T47D (cell line): Measurements from ENCODE around the gene SPPL2B.
"Not testable (repeated sequence)": the region's sequence is repeated elsewhere in the genome, so short reads cannot be mapped to it uniquely, and the experiment has no call there.

Experiments
- DNase-seq, 2 experiments: peaks; one replicate each; pipeline versions ENCODE4 v3.0.0 to v3.0.0-alpha.2; 2011 to 2012; ENCODE audit warnings: low read depth in 1 of 2, low spot score in 1 of 2
- JUND ChIP-seq: IDR thresholded peaks from 2 replicates; pipeline ENCODE4 v1.6.1; 2012; ENCODE audit warnings: low read depth
- in situ Hi-C: cut with HindIII; loops from 2 replicates; pipeline ENCODE4 v1.10.0; 2016; ENCODE audit warnings: low sequenced_read_pairs, low pct_unique_long_range_greater_than_20kb

Gene SPPL2B, protein sequence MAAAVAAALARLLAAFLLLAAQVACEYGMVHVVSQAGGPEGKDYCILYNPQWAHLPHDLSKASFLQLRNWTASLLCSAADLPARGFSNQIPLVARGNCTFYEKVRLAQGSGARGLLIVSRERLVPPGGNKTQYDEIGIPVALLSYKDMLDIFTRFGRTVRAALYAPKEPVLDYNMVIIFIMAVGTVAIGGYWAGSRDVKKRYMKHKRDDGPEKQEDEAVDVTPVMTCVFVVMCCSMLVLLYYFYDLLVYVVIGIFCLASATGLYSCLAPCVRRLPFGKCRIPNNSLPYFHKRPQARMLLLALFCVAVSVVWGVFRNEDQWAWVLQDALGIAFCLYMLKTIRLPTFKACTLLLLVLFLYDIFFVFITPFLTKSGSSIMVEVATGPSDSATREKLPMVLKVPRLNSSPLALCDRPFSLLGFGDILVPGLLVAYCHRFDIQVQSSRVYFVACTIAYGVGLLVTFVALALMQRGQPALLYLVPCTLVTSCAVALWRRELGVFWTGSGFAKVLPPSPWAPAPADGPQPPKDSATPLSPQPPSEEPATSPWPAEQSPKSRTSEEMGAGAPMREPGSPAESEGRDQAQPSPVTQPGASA

DNA sequence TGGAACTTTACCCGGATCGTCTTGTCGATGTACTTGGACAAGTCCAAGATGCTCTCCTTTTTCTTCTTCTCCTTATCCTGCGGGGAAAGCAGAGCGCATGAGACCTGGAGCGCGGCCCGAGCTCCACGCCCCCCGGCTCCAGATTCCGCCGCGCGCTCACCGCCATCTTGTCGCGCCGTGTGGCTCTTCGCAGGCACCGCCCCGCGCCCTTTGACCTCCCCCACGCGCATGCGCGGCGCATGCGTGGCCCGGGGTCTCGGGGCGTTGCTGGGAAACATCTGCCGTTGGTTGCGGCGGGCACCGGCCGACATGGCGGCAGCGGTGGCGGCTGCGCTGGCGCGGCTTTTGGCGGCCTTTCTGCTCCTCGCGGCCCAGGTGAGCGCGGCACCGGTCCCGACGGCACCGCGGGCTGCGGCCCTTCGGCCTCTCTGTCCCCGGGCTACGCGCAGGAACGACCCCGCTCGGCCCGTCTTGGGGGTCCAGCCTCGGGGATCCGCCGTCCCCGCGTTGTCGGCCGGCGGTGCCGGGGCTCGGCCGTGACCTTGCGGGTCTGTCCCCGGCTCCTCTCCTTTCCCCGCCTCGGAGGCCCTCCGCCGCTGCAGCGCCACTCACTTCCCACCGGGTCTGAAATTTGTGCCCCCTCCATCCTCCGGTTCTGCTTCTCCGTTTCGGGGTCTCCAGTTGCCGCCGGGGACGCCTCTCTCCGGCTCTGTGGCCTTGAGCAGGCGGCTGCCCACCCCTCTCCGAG is at the start of gene SPPL2B, which contains the start of gene LSM7:
Gene SPPL2B (plus strand): TSS at position 284 of the 748 bp plus-strand sequence. CDS start 26 bp downstream, at position 310.
Gene LSM7 (minus strand): TSS at position 186 of the 748 bp plus-strand sequence. CDS start 20 bp downstream, at position 166.
- in situ Hi-C loops, result no loop called here
- no peak for TF ChIP-seq JUND
- DNase-seq, result peak; percentile 87 to 94

DNA sequence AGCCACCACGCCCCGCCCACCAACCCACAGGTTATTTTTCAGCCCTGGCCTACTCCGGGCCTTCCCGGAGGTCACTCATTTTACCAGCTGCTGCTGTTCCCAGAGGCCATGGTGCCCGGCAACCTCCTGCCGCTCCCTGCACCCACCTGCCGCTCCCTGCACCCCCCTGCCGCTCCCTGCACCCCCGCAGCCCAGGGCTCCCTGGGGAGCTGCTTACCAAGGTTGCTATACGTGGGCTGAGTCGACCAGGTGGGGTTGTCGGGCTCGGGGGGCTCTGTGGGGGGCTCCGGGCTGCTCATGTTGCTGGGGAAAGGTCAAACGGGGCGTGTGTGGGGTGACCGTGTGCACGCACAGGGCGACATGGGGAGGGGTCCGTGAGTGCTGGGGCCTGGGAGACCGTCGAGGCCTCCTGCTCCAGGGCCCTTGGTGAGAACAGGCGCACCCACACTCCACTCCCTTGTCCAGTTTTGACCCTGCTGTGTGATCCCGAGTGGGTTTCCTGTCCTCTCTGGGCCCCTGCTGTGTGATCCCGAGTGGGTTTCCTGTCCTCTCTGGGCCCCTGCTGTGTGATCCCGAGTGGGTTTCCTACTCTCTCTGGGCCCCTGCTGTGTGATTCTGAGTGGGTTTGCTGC is 47.7 kb upstream of the SPPL2B start:
- no peak for TF ChIP-seq JUND
- DNase-seq, result no peak
- in situ Hi-C loops, result no loop called here

DNA sequence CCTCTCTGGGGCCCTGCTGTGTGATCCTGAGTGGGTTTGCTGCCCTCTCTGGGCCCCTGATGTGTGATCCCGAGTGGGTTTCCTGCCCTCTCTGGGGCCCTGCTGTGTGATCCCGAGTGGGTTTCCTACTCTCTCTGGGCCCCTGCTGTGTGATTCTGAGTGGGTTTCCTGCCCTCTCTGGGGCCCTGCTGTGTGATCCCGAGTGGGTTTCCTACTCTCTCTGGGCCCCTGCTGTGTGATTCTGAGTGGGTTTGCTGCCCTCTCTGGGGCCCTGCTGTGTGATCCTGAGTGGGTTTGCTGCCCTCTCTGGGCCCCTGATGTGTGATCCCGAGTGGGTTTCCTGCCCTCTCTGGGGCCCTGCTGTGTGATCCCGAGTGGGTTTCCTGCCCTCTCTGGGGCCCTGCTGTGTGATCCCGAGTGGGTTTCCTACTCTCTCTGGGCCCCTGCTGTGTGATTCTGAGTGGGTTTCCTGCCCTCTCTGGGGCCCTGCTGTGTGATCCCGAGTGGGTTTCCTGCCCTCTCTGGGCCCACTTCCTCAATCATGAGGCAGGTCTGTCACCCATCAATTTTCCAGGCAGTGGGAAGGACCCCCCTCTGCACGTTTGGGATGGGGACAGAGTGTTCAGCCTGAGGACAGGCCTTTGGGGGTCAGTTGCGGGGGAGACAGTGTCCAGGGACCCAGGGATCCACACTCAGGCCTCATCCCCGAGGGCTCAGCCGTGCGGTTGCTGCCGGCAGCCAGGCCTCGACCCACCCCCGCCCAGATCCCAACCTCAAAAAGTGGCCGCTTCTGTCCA is 47.0 kb upstream of the SPPL2B start:
- DNase-seq, in situ Hi-C loops: not testable (repeated sequence)

DNA sequence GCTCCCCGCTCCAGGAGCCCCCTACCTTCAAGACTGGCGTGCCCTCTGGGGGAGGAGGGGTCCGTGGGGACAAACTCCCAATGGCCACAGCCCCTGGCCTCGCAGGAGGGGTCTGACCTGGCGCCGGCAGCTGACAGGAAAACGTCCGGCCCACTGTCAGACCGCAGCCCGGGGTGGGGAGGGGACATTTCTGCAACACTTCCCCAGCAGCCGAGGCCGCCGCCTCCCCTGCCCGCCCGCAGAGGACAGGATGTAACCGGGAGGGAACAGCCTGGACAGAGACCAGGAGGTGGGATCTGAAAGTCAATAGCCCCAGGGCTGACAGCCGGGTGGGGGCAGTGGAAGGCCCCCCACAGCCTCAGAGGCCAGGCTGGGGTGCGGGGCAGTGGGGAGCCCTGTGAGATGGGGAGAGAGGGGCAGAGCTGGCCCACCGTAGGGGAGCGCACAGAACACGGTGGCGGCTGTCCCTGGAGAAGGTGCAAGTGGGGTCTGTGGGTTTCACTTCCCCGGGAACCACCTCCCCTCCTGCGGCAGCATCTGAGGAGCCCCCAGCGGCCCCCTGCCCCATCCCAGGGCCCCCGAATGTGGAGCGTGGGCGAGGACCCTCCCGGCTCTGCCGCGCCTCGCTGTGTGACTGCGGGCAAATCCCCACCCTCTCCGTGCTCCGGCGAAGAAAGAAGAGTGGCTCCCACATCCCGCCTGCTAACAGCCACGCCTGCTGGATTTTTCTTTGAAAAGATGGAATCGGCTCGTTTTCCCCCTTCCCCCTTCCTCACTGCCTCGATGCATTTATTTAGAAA is 46.2 kb upstream of the SPPL2B start, which contains the start of gene PEAK3:
Gene PEAK3 (minus strand): TSS at position 114 of the 800 bp plus-strand sequence. CDS start 1,244 bp downstream, outside the sequence.
- TF ChIP-seq JUND, result no peak
- in situ Hi-C loops, result no loop called here
- no peak for DNase-seq

DNA sequence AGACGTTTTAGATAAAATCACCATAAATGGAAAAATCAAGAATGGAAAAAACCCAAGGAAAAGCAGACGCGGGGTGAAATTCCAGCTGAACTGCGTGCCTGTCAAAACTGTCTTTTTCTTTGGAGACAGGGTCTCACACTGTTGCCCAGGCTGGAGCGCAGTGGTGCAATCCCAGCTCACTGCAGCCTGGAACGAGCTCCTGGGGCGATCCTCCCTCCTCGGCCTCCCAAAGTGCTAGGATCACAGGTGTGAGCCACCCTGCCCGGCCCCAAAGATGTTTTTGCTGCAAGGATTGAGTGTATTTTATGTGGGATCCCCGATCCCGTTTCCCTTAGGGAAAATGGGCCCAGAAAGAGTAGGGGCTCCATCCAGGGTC is 45.6 kb upstream of the SPPL2B start:
- TF ChIP-seq JUND, result no peak
- DNase-seq, result no peak
- in situ Hi-C loops, result no loop called here

DNA sequence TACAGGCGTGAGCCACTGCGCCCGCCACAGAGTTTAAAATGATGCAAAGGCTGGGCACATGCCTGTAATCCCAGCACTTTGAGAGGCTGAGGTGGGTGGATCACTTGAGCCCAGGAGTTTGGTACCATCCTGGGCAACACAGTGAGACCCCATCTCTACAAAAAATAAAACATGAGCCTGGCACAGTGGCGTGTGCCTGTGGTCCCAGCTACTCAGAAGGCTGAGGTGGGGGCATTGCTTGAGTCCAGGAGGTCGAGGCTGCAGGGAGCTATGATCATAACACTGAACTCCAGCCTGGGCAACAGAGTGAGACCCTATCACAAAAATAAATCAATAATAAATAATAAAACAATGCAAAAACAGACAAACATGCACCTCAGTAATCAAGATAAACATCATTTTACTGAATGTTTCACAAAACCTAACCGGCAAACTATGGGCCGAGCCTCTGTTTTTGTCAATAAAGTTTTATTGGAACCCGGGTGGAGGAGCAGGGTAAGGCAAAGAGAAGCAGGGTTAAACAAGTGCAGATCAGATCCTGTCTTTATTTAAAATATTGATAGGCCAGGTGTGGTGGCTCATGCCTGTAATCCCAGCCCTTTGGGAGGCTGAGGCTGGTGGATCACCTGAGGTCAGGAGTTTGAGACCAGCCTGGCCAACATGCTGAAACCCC is 44.5 kb upstream of the SPPL2B start:
- in situ Hi-C loops, result no loop called here
- TF ChIP-seq JUND, result no peak
- DNase-seq, result no peak

DNA sequence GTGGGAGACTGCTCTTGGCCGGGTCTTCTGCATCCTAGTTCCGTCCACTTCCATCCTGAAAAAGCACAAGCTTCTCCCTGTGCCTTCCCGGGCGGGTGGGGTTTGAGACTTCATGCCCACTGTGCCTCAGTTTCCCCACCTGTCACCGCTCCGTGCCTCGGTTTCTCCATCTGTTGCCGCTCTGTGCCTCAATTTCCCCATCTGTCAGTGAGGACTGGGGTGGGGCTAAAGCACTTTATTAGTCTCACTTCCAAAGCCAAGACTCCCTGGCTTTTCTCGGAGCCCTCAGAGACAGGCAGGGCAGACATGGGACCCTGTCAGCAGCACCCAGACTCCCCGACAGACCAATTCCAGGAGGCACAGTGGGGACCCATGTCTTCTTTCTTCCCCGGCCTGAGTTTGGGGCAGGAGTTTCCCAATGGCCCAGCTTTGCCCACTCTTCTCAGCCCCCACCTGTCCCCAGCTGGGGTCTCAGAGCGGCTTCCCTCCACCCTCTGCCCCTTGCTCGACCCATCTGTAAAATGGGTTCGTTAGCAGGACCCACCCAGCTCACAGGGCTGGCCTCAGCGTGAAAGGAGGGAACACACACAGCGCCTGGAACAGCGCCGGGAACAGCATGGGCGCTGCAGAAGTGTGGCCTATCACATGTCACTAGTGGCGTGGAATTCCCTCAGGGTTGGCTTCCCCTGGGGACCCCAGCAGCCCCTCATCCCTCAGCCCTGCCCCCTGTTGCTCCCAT is 41.9 kb upstream of the SPPL2B start:
- no peak for DNase-seq
- TF ChIP-seq JUND, result no peak
- in situ Hi-C loops, result no loop called here

DNA sequence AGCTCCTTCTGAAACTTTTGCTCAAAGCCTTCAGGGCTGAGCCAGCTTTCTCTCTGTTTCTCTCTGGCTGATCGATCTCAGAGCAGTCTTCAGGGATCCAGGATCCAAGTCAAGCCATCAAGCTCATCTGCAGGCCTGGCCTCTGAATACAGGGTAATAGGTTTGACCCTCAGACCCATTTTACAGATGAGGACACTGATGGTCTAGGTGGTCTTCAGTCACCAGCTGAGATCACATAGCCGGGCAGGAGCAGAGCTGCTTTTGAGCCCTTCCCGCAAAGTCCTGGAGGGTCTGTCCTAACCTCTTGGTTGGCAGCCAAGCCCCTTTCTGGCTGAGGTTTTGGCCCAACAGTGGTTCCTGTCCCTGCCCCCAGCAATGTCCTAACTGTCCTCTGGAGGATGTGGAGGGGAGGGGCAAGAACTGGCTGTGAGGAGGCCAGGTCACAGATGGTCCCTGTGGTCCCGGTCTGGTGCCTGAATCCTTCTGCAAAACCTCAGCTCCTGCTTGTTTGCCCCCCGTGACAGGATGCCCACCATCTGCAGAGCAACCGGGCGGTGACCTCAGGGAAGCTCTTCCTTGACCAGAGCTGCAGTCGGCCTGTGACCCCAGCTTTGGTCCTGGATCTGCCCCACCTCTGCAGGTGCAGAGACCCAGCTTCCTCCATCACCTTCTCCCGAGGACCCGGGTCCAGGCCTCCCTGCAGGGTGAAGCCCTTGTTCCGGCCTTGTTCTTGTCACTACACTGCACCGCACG is 40.7 kb upstream of the SPPL2B start:
- TF ChIP-seq JUND, result no peak
- DNase-seq, result no peak
- in situ Hi-C loops, result no loop called here

DNA sequence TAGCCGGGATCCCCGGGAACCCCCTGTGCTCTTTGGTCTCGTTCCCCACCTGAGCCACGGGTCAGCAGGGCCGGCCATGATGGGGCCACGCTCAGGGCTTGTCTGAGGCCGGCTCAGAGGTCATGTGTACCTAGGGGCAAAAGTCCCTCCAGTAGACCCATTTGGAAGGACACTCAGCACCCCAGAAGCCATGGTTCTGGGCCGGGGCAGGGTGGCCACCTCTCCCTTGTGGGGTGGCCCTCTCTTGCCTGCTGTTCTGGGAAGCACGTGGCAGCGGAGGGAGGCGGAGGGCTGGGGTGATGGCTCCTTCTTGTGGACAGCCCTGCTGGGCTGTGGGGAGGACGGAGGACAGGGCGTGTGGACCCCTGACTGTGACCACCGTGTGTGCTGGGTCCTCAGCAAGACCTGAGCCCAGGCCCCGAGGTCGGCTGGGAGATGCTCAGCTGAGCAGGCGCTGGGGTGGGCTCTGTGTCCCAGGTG is 40.1 kb upstream of the SPPL2B start:
- in situ Hi-C loops, result no loop called here
- DNase-seq, result no peak
- TF ChIP-seq JUND, result no peak
